Adrenal gland (tissue), 5 donors: ENCODE data around the gene ZWINT.

ENCODE experiments used
- POLR2A ChIP-seq, 2 donors: fragments of 450-650 bp; IDR thresholded peaks; one replicate each; pipeline ENCODE4 v1.6.1; 2017; ENCODE audit warnings: antibody characterized with exemption in 2 of 2, mild to moderate bottlenecking in 2 of 2, moderate library complexity in 1 of 2
- TF ChIP-seq, protein P1 (sequence below), 6 experiments: fragments of 450-650 bp in 4 of 6; fragments of 200-600 bp in 2 of 6; sonication (generic) in 1 of 6; IDR thresholded peaks; 1 replicate in 5 of 6; 2 replicates in 1 of 6; pipeline versions ENCODE4 v1.5.1 to v1.8.0; 2016 to 2021; ENCODE audit warnings: antibody characterized with exemption in 6 of 6, mild to moderate bottlenecking in 2 of 6, moderate library complexity in 1 of 6
- donor health status: DM: no; HTN: no; CAD: no.

- TF ChIP-seq, protein P1, sequence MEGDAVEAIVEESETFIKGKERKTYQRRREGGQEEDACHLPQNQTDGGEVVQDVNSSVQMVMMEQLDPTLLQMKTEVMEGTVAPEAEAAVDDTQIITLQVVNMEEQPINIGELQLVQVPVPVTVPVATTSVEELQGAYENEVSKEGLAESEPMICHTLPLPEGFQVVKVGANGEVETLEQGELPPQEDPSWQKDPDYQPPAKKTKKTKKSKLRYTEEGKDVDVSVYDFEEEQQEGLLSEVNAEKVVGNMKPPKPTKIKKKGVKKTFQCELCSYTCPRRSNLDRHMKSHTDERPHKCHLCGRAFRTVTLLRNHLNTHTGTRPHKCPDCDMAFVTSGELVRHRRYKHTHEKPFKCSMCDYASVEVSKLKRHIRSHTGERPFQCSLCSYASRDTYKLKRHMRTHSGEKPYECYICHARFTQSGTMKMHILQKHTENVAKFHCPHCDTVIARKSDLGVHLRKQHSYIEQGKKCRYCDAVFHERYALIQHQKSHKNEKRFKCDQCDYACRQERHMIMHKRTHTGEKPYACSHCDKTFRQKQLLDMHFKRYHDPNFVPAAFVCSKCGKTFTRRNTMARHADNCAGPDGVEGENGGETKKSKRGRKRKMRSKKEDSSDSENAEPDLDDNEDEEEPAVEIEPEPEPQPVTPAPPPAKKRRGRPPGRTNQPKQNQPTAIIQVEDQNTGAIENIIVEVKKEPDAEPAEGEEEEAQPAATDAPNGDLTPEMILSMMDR (IDR thresholded peaks at IDR 0.05), result no peak
- TF ChIP-seq POLR2A (IDR thresholded peaks at IDR 0.05), result peak in 1 of 2 donors; percentile 74
These were observed at the start of gene ZWINT for GRCh38 chr10:56360967-56361612.
